ENCODE results near the gene CSTPP1. TPM values are rescaled to one million over a fixed set of nuclear protein-coding genes. Genes with fewer than 3 reads are reported as not detected.
"Not testable (repeated sequence)": the region's sequence is repeated elsewhere in the genome, so short reads cannot be mapped to it uniquely, and the experiment has no call there.

Gene CSTPP1
- total RNA-seq, 3 donors from 2014 or later (not counting 1 experiment from before 2014, with no cell fraction given), result 16.2 to 17.8 (median 16.9) TPM

- Mint-ChIP-seq H3K27me3 (ENCODE audit: low read depth in 2 of 2) (no peaks in the 10 kb centered on the region), H3K27ac (no peak overlapping the region)
Measured at GRCh38 chr11:47083913-47084312, 147.4 kb downstream of the CSTPP1 start.

GRCh38 chr11:47087801-47088200, 151.2 kb downstream of the CSTPP1 start:
- ATAC-seq, result no peak
- H3K4me3 Mint-ChIP-seq, result no peak overlapping the region
- intact Hi-C loops (cut with micrococcal nuclease), result no loop called here

More at GRCh38 chr11:47083913-47084312, 147.4 kb downstream of the CSTPP1 start:
- Histone ChIP-seq H3K4me1 (ENCODE audit: control insufficient read depth, insufficient read depth, low read length) (no peaks in the 10 kb centered on the region), H3K27me3 (ENCODE audit: control insufficient read depth, insufficient read depth, low read length) (no peaks in the 10 kb centered on the region), H3K36me3 (ENCODE audit: control insufficient read depth, insufficient read depth, low read length) (no peaks in the 10 kb centered on the region), H3K27ac (ENCODE audit: low read length) (no peak overlapping the region), H3K4me3 (ENCODE audit: low read length) (no peak overlapping the region), H3K9me3 (ENCODE audit: control insufficient read depth, insufficient read depth, low read length) (no peaks in the 10 kb centered on the region)
- no peak for TF ChIP-seq CTCF (IDR thresholded peaks at IDR 0.05)
- Mint-ChIP-seq H3K4me1 (peaks cover 7 to 8% of the 10 kb centered on the region in 2 donors), H3K36me3 (no peaks in the 10 kb centered on the region), H3K9me3 (no peaks in the 10 kb centered on the region), H3K4me3 (no peak overlapping the region)
- intact Hi-C loops (cut with micrococcal nuclease), result no loop called here
- ATAC-seq, result no peak
- no peak for DNase-seq

GRCh38 chr11:47093541-47093940, 157.0 kb downstream of the CSTPP1 start:
- 98% methylated on average over 2 of the region's 2 CpGs for WGBS (ENCODE audit: insufficient coverage)
- Histone ChIP-seq H3K27ac (ENCODE audit: low read length) (no peak overlapping the region), H3K36me3 (ENCODE audit: control insufficient read depth, insufficient read depth, low read length) (no peaks in the 10 kb centered on the region), H3K4me1 (ENCODE audit: control insufficient read depth, insufficient read depth, low read length) (no peaks in the 10 kb centered on the region), H3K4me3 (ENCODE audit: low read length) (no peak overlapping the region), H3K27me3 (ENCODE audit: control insufficient read depth, insufficient read depth, low read length) (no peaks in the 10 kb centered on the region), H3K9me3 (ENCODE audit: control insufficient read depth, insufficient read depth, low read length) (no peaks in the 10 kb centered on the region)
- Mint-ChIP-seq H3K36me3 (no peaks in the 10 kb centered on the region), H3K4me3 (no peak overlapping the region), H3K27ac (no peak overlapping the region), H3K27me3 (ENCODE audit: low read depth in 2 of 2) (no peaks in the 10 kb centered on the region), H3K4me1 (no peaks in the 10 kb centered on the region), H3K9me3 (no peaks in the 10 kb centered on the region)
- no peak for DNase-seq
- ATAC-seq, result no peak
- intact Hi-C loops (cut with micrococcal nuclease), result no loop called here
- TF ChIP-seq CTCF (IDR thresholded peaks at IDR 0.05), result no peak

More at GRCh38 chr11:47087801-47088200, 151.2 kb downstream of the CSTPP1 start:
- Mint-ChIP-seq H3K4me1 (peaks cover 7 to 8% of the 10 kb centered on the region in 2 donors), H3K9me3 (no peaks in the 10 kb centered on the region), H3K36me3 (no peaks in the 10 kb centered on the region), H3K27me3 (ENCODE audit: low read depth in 2 of 2) (no peaks in the 10 kb centered on the region), H3K27ac (no peak overlapping the region)
- DNase-seq, result peak in 1 of 2 donors; percentile 4
- TF ChIP-seq CTCF (IDR thresholded peaks at IDR 0.05), result no peak
- 30% methylated on average over 3 of the region's 3 CpGs for WGBS (ENCODE audit: insufficient coverage)
- no peak overlapping the region for H3K4me3 ChIP-seq (ENCODE audit: low read length)
- no peaks in the 10 kb centered on the region for H3K9me3 ChIP-seq (ENCODE audit: control insufficient read depth, insufficient read depth, low read length)
- no peaks in the 10 kb centered on the region for H3K4me1 ChIP-seq (ENCODE audit: control insufficient read depth, insufficient read depth, low read length)
- no peaks in the 10 kb centered on the region for H3K27me3 ChIP-seq (ENCODE audit: control insufficient read depth, insufficient read depth, low read length)
- no peaks in the 10 kb centered on the region for H3K36me3 ChIP-seq (ENCODE audit: control insufficient read depth, insufficient read depth, low read length)
- no peak overlapping the region for H3K27ac ChIP-seq (ENCODE audit: low read length)

GRCh38 chr11:47096871-47097270, 160.3 kb downstream of the CSTPP1 start:
- H3K9me3 ChIP-seq (ENCODE audit: control insufficient read depth, insufficient read depth, low read length); ATAC-seq; H3K27ac Mint-ChIP-seq; H3K9me3 Mint-ChIP-seq; DNase-seq; intact Hi-C loops (cut with micrococcal nuclease); H3K4me3 Mint-ChIP-seq; H3K4me3 ChIP-seq (ENCODE audit: low read length); H3K27me3 Mint-ChIP-seq (ENCODE audit: low read depth in 2 of 2); H3K4me1 ChIP-seq (ENCODE audit: control insufficient read depth, insufficient read depth, low read length); H3K27me3 ChIP-seq (ENCODE audit: control insufficient read depth, insufficient read depth, low read length); H3K36me3 Mint-ChIP-seq; H3K36me3 ChIP-seq (ENCODE audit: control insufficient read depth, insufficient read depth, low read length); H3K4me1 Mint-ChIP-seq; H3K27ac ChIP-seq (ENCODE audit: low read length): not testable (repeated sequence)
- WGBS (ENCODE audit: insufficient coverage), result 96% methylated on average over 8 of the region's 22 CpGs

GRCh38 chr11:47098223-47098622, 161.7 kb downstream of the CSTPP1 start:
- ATAC-seq; H3K27me3 ChIP-seq (ENCODE audit: control insufficient read depth, insufficient read depth, low read length); H3K27ac Mint-ChIP-seq; DNase-seq; H3K4me1 Mint-ChIP-seq; H3K9me3 Mint-ChIP-seq; H3K36me3 Mint-ChIP-seq; H3K36me3 ChIP-seq (ENCODE audit: control insufficient read depth, insufficient read depth, low read length); H3K9me3 ChIP-seq (ENCODE audit: control insufficient read depth, insufficient read depth, low read length); H3K4me3 ChIP-seq (ENCODE audit: low read length); H3K4me3 Mint-ChIP-seq; H3K4me1 ChIP-seq (ENCODE audit: control insufficient read depth, insufficient read depth, low read length); H3K27ac ChIP-seq (ENCODE audit: low read length); intact Hi-C loops (cut with micrococcal nuclease); H3K27me3 Mint-ChIP-seq (ENCODE audit: low read depth in 2 of 2): not testable (repeated sequence)
- WGBS (ENCODE audit: insufficient coverage), result 93% methylated on average over 3 of the region's 3 CpGs
